KOPT-K1 (cell line): ENCODE data around the gene SNX8.

Experiments used
- H3K27ac ChIP-seq: fragments of 200-600 bp; sonication (generic); 2 replicates; pipeline ENCODE4 v1.5.1; 2016; ENCODE audit warnings: antibody characterized with exemption, mild to moderate bottlenecking, low read depth, low read length; ENCODE audit not compliant: poor library complexity, severe bottlenecking
- H3K36me3 ChIP-seq: fragments of 200-600 bp; sonication (generic); 2 replicates; pipeline ENCODE4 v1.5.1; 2017; ENCODE audit warnings: antibody characterized with exemption, mild to moderate bottlenecking, low read length, moderate library complexity; ENCODE audit not compliant: insufficient read depth
- H3K9me3 ChIP-seq: fragments of 200-600 bp; sonication (generic); 2 replicates; pipeline ENCODE4 v1.5.1; 2017; ENCODE audit warnings: antibody characterized with exemption, low read length, mild to moderate bottlenecking; ENCODE audit not compliant: insufficient read depth, poor library complexity, severe bottlenecking

The SNX8 gene

GRCh38 chr7:2314209-2314955 lies at the start of gene SNX8:
SNX8 (minus strand) TSS chr7:2314441; CDS start chr7:2314421, 20 bp downstream.
- no peaks in the 10 kb centered on the region for H3K36me3 ChIP-seq
- peak within 1 kb of the TSS; percentile 67 for H3K27ac ChIP-seq
- no peaks in the 10 kb centered on the region for H3K9me3 ChIP-seq

GRCh38 chr7:2362385-2363088 lies 48.3 kb upstream of the SNX8 start:
- no peak overlapping the region for H3K27ac ChIP-seq
- peaks cover 99% of the 10 kb centered on the region for H3K36me3 ChIP-seq
- no peaks in the 10 kb centered on the region for H3K9me3 ChIP-seq

- Histone ChIP-seq H3K9me3 (no peaks in the 10 kb centered on the region), H3K36me3 (peaks cover 93% of the 10 kb centered on the region), H3K27ac (no peak overlapping the region)
Observed at GRCh38 chr7:2360796-2361195, 46.6 kb upstream of the SNX8 start.

GRCh38 chr7:2359610-2360009 lies 45.4 kb upstream of the SNX8 start:
- no peaks in the 10 kb centered on the region for H3K9me3 ChIP-seq
- peaks cover 81% of the 10 kb centered on the region for H3K36me3 ChIP-seq
- no peak overlapping the region for H3K27ac ChIP-seq

GRCh38 chr7:2358968-2359527 lies 44.8 kb upstream of the SNX8 start:
- H3K36me3 ChIP-seq, result peaks cover 75% of the 10 kb centered on the region
- H3K27ac ChIP-seq, result no peak overlapping the region
- H3K9me3 ChIP-seq, result no peaks in the 10 kb centered on the region

GRCh38 chr7:2357571-2357970 lies 43.3 kb upstream of the SNX8 start:
- Histone ChIP-seq H3K27ac (no peak overlapping the region), H3K9me3 (no peaks in the 10 kb centered on the region), H3K36me3 (peaks cover 61% of the 10 kb centered on the region)

GRCh38 chr7:2357165-2357564 lies 42.9 kb upstream of the SNX8 start:
- peaks cover 57% of the 10 kb centered on the region for H3K36me3 ChIP-seq
- no peak overlapping the region for H3K27ac ChIP-seq
- H3K9me3 ChIP-seq, result no peaks in the 10 kb centered on the region

- Histone ChIP-seq H3K9me3 (no peaks in the 10 kb centered on the region), H3K36me3 (peaks cover 43% of the 10 kb centered on the region), H3K27ac (peak overlapping the region; percentile 99)
Observed at GRCh38 chr7:2355705-2356008, 41.4 kb upstream of the SNX8 start.

GRCh38 chr7:2354939-2355704 lies 40.9 kb upstream of the SNX8 start:
- Histone ChIP-seq H3K27ac (peak overlapping the region; percentile 99), H3K36me3 (peaks cover 37% of the 10 kb centered on the region)

GRCh38 chr7:2354186-2354938 lies 40.1 kb upstream of the SNX8 start, which contains the start of gene EIF3B:
EIF3B (plus strand) TSS chr7:2354827; CDS start chr7:2354922, 95 bp downstream.
- Histone ChIP-seq H3K9me3 (no peaks in the 10 kb centered on the region), H3K36me3 (peaks cover 30% of the 10 kb centered on the region), H3K27ac (peak within 1 kb of the TSS; percentile 99)

More at GRCh38 chr7:2354939-2355704, 40.9 kb upstream of the SNX8 start:
- H3K9me3 ChIP-seq, result no peaks in the 10 kb centered on the region

GRCh38 chr7:2353936-2354185 lies 39.6 kb upstream of the SNX8 start:
- Histone ChIP-seq H3K36me3 (peaks cover 25% of the 10 kb centered on the region), H3K9me3 (no peaks in the 10 kb centered on the region), H3K27ac (peak overlapping the region; percentile 99)

GRCh38 chr7:2353113-2353935 lies 39.1 kb upstream of the SNX8 start:
- Histone ChIP-seq H3K36me3 (peaks cover 19% of the 10 kb centered on the region), H3K27ac (peak overlapping the region; percentile 99)

GRCh38 chr7:2350861-2351260 lies 36.6 kb upstream of the SNX8 start:
- no peak overlapping the region for H3K27ac ChIP-seq
- no peaks in the 10 kb centered on the region for H3K36me3 ChIP-seq
- H3K9me3 ChIP-seq, result no peaks in the 10 kb centered on the region

More at GRCh38 chr7:2353113-2353935, 39.1 kb upstream of the SNX8 start:
- H3K9me3 ChIP-seq, result no peaks in the 10 kb centered on the region

- Histone ChIP-seq H3K9me3 (no peaks in the 10 kb centered on the region), H3K36me3 (no peaks in the 10 kb centered on the region), H3K27ac (no peak overlapping the region)
Observed at GRCh38 chr7:2350055-2350454, 35.8 kb upstream of the SNX8 start.
